ENCODE results near the gene BAHD1. TPM values are rescaled to one million over a fixed set of nuclear protein-coding genes. Genes with fewer than 3 reads are reported as not detected.

Gene BAHD1
- total and polyA plus RNA-seq, 2 donors (not counting 3 experiments of a cell fraction or from before 2014, with no cell fraction given) = 6.3 to 19.1 TPM

DNA sequence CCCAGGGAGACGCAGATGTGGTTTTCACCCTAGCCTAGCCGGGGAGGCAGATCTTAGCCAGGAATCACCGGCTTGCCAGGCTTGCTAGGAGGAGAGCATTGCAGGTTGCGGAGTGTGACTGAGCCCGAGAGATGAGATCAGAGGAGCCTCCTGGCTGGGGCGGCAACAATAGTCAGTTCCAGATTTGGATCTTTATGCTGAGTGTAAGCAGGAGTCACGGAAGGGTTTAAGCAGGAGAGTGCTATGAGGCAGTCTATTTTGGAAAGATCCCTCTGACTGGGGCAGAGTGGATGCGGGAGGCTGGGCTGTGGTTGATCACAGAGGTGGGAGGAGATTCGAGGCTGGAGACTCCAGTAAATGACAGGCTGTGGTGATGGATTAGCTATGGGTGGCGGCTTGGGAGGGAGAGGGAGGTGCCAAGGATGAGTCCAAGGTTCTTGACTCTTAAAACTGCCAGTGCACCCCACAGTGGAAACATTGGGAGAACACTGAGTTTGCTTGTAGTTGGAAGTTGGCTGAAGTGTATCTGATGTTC lies 10.4 kb upstream of the BAHD1 start:
- Histone ChIP-seq H3K4me1 (ENCODE audit: control insufficient read depth, extremely low read depth, insufficient read depth, low read length) (no peaks in the 10 kb centered on the region), H3K36me3 (ENCODE audit: control insufficient read depth in 2 of 2, extremely low read depth in 1 of 2, insufficient read depth in 2 of 2, low read length in 2 of 2) (no peaks in the 10 kb centered on the region), H3K27me3 (ENCODE audit: control insufficient read depth in 2 of 2, insufficient read depth in 2 of 2, low read length in 2 of 2) (peaks cover 29 to 43% of the 10 kb centered on the region in 2 experiments), H3K9me3 (replicated peaks; ENCODE audit: control insufficient read depth, insufficient read depth, low read length) (no peaks in the 10 kb centered on the region), H3K9me1 (replicated peaks; ENCODE audit: control insufficient read depth, extremely low read depth, insufficient read depth, low read length) (no peaks in the 10 kb centered on the region), H3K9ac (replicated peaks; ENCODE audit: extremely low read depth, insufficient read depth, low read length) (no peak overlapping the region), H3K4me2 (ENCODE audit: insufficient read depth, low read length) (no peak overlapping the region), H3K4me3 (replicated peaks in 1 of 3; ENCODE audit: insufficient read depth in 1 of 3, low read depth in 1 of 3, low read length in 3 of 3) (no peak overlapping the region), H3K79me2 (ENCODE audit: control insufficient read depth, insufficient read depth, low read length) (no peaks in the 10 kb centered on the region), H3K27ac (ENCODE audit: insufficient read depth, low read depth, low read length) (no peak overlapping the region), H2AFZ (ENCODE audit: low read depth, low read length) (no peak overlapping the region), H4K20me1 (replicated peaks; ENCODE audit: control insufficient read depth, extremely low read depth, insufficient read depth, low read length) (no peaks in the 10 kb centered on the region)
- ChIA-PET CTCF (interaction anchor here (1.4 to 1.7 kb wide), 3 partner anchors 10 to 157 kb away, joined by 3 to 5 read pairs (median 4); partner anchors contain the start of gene BAHD1), POLR2A (no interaction called here)
- intact Hi-C loops (cut with micrococcal nuclease) (no loop called here), dilution Hi-C loops (cut with MboI; ENCODE audit: extremely low pct_ligation_motif_present, low sequenced_read_pairs) (no loop called here)
- FAIRE-seq (no peak), DNase-seq (ENCODE audit: low read depth, low spot score) (no peak)
- no peak for TF ChIP-seq POLR2AphosphoS5 (IDR thresholded peaks at IDR 0.05; ENCODE audit: insufficient read depth, low read depth, low read length)
- BruUV-seq (replicated peaks) = no TSS peak

GRCh38 chr15:40435023-40435709 lies 5.6 kb upstream of the BAHD1 start:
- ChIA-PET CTCF (interaction anchor here (0.5 to 1.6 kb wide), 2 partner anchors 10 to 30 kb away, joined by 3 to 4 read pairs; partner anchors contain the start of gene IVD), POLR2A (no interaction called here)
- no TSS peak for BruUV-seq (replicated peaks)
- dilution Hi-C loops (cut with MboI; ENCODE audit: extremely low pct_ligation_motif_present, low sequenced_read_pairs) (no loop called here), intact Hi-C loops (cut with micrococcal nuclease) (no loop called here)
- DNase-seq (ENCODE audit: low read depth, low spot score) = no peak
- Histone ChIP-seq H3K9ac (replicated peaks; ENCODE audit: extremely low read depth, insufficient read depth, low read length) (no peak overlapping the region), H3K36me3 (ENCODE audit: control insufficient read depth in 2 of 2, extremely low read depth in 1 of 2, insufficient read depth in 2 of 2, low read length in 2 of 2) (no peaks in the 10 kb centered on the region), H2AFZ (ENCODE audit: low read depth, low read length) (no peak overlapping the region), H3K4me2 (ENCODE audit: insufficient read depth, low read length) (no peak overlapping the region), H3K4me1 (ENCODE audit: control insufficient read depth, extremely low read depth, insufficient read depth, low read length) (peaks cover 3% of the 10 kb centered on the region), H4K20me1 (replicated peaks; ENCODE audit: control insufficient read depth, extremely low read depth, insufficient read depth, low read length) (no peaks in the 10 kb centered on the region), H3K27me3 (ENCODE audit: control insufficient read depth in 2 of 2, insufficient read depth in 2 of 2, low read length in 2 of 2) (peaks cover 69 to 84% of the 10 kb centered on the region in 2 experiments), H3K79me2 (ENCODE audit: control insufficient read depth, insufficient read depth, low read length) (no peaks in the 10 kb centered on the region), H3K9me3 (replicated peaks; ENCODE audit: control insufficient read depth, insufficient read depth, low read length) (no peaks in the 10 kb centered on the region), H3K9me1 (replicated peaks; ENCODE audit: control insufficient read depth, extremely low read depth, insufficient read depth, low read length) (no peaks in the 10 kb centered on the region), H3K4me3 (replicated peaks in 1 of 3; ENCODE audit: insufficient read depth in 1 of 3, low read depth in 1 of 3, low read length in 3 of 3) (no peak overlapping the region), H3K27ac (ENCODE audit: insufficient read depth, low read depth, low read length) (no peak overlapping the region)
- no peak for FAIRE-seq
- TF ChIP-seq, protein P1, sequence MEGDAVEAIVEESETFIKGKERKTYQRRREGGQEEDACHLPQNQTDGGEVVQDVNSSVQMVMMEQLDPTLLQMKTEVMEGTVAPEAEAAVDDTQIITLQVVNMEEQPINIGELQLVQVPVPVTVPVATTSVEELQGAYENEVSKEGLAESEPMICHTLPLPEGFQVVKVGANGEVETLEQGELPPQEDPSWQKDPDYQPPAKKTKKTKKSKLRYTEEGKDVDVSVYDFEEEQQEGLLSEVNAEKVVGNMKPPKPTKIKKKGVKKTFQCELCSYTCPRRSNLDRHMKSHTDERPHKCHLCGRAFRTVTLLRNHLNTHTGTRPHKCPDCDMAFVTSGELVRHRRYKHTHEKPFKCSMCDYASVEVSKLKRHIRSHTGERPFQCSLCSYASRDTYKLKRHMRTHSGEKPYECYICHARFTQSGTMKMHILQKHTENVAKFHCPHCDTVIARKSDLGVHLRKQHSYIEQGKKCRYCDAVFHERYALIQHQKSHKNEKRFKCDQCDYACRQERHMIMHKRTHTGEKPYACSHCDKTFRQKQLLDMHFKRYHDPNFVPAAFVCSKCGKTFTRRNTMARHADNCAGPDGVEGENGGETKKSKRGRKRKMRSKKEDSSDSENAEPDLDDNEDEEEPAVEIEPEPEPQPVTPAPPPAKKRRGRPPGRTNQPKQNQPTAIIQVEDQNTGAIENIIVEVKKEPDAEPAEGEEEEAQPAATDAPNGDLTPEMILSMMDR (IDR thresholded peaks at IDR 0.05; ENCODE audit: extremely low read depth in 1 of 2, insufficient read depth in 1 of 2, low read depth in 1 of 2, low read length in 2 of 2) = no peak
- no peak for TF ChIP-seq JUN (IDR thresholded peaks at IDR 0.05; ENCODE audit: borderline replicate concordance, insufficient read depth, insufficient read length, low read depth)
- no peak for TF ChIP-seq POLR2A (IDR thresholded peaks at IDR 0.05; ENCODE audit: low read depth, low read length)
- TF ChIP-seq, protein P2, sequence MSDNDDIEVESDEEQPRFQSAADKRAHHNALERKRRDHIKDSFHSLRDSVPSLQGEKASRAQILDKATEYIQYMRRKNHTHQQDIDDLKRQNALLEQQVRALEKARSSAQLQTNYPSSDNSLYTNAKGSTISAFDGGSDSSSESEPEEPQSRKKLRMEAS (IDR thresholded peaks at IDR 0.05; ENCODE audit: insufficient read depth, insufficient read length) = no peak
- TF ChIP-seq FOS (IDR thresholded peaks at IDR 0.05; ENCODE audit: borderline replicate concordance, insufficient read depth, low read length) = no peak
- no peak for TF ChIP-seq EZH2 (IDR thresholded peaks at IDR 0.05; ENCODE audit: borderline replicate concordance, low read depth, low read length, severe bottlenecking)
- no peak for TF ChIP-seq GATA2 (IDR thresholded peaks at IDR 0.05; ENCODE audit: insufficient read depth, insufficient read length, low read depth, low read length)
- TF ChIP-seq POLR2AphosphoS5 (IDR thresholded peaks at IDR 0.05; ENCODE audit: insufficient read depth, low read depth, low read length) = no peak
- TF ChIP-seq MYC (IDR thresholded peaks at IDR 0.05; ENCODE audit: low read depth, low read length) = no peak
